Measurements from ENCODE around the gene GDF7.

The GDF7 gene

DNA sequence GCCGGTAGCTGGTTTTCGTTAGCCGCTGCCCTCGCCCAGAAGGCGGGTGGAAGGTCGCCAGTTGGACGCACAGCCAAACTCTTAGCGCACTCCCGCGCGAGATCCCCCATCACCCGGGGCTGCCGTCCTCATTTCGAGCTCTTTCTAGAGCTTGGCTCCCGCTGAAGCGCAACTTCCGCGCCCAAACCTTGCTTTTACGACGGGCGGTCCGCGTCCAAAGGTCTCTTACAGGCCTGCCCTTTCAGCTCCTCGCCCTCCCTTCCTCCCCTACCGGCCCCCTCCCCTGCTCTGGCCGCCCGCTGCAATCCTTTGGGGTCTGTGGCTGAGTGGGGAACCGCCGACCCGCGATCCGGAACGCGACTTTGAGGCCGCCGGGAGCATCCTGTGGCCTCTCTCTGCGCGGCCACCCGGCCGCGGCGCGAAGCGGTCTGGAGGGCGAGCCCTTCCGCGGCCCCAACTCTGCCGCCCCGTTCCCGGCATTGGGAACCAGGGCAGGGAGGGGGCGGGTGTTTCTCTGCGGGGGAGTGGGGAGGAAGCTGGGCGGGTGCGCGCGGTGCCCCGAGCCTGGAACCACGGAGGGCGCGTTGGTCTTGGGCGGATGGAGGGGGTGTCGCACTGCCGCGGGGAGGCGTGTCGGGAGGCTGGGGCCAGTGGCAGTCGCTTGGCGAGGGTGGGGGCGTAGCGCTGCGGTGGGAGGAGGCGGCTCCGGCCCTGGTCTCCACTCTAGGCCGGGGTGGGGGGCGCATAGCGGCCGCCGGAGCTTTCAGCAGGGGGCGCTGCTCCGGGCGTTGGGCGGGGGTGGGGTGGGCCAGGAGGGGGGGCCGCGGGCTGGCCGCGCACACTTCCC is at the start of gene GDF7:
Gene GDF7 (plus strand): TSS at position 841 of the 847 bp plus-strand sequence. CDS start 96 bp downstream, outside the sequence.
- peak within 1 kb of the TSS; percentile 45 for H3K4me3 ChIP-seq (ENCODE audit: low read depth, low read length)

DNA sequence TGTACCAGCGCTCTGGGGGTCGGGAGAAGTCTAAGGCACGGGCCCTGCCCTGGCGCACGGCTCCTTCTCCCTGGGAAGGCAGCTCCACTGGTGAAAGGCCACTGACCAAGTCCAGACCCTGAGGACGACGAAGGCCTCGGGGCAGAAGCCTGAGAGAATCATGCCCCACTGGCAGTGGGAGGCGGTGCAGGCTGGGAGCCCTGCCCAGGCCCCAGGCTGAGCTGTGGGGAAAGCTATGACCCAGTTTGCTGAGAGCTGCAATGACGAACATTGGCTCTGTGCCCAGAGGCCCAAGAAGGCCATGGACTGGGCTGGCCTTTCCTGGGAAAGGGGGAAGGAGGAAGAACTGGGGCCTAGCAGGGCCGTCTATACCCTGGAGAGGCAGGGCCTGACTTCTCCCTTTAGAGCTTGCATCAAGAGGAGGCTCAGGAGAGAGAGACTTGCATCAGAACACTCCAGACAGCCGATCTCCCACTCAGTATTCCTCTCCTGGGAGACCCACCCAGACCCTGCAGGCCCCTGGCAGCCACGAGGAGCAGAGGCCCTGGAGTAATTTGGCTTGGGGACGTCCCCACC is 49.0 kb upstream of the GDF7 start:
- no peak overlapping the region for H3K4me3 ChIP-seq (ENCODE audit: low read depth, low read length)

DNA sequence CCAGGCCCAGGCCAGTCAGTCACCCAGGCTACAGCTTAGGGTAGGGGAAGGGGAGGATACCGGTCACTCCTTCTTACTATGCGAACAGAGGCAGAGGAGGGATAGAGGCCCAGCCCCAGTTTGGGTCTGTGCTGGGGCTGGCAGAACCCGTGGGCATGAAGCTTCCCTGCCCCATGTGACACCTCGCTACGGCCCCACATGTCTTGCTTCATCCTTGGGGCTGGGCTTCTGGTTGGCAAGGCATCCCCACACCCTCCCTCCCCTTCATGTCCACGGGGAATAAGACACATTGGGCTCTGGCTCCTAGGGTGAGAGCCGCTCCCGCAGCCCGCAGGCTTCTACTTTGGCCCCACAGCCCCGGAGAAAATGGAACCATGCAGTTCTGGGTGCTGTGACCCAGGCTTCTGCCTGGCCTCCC is 48.5 kb upstream of the GDF7 start:
- no peak overlapping the region for H3K4me3 ChIP-seq (ENCODE audit: low read depth, low read length)

DNA sequence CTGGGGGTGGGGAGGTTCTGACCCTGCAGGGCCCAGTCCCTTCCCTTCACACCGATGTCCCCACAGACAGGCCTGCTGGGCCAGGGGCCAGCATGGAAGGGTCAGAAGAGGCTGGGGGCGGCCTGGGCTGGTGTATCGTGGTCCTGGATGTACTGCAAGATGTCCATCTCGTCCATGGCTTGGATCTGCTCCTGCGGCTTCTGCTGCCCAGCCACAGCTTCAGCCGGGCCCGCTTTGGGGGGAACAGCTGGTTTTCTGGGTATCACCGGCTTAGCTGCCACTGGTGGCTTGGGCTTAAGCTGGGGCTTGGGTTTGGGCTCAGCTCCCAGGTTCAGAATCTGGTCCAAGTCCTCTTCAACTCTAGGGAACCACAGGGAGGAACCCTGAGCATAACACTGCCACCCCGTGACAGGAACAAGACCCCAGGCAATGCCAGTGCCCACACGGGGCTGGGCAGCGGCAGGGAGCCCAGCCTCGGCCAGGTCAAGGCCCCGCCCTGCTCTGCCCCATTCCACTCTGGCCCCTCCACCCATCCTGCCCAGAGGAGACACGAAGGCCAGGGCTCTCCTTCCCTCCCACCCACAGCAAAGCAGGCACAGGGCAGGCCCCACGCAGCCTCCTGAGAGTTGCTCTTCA is 47.9 kb upstream of the GDF7 start:
- H3K4me3 ChIP-seq (ENCODE audit: low read depth, low read length): no peak overlapping the region

DNA sequence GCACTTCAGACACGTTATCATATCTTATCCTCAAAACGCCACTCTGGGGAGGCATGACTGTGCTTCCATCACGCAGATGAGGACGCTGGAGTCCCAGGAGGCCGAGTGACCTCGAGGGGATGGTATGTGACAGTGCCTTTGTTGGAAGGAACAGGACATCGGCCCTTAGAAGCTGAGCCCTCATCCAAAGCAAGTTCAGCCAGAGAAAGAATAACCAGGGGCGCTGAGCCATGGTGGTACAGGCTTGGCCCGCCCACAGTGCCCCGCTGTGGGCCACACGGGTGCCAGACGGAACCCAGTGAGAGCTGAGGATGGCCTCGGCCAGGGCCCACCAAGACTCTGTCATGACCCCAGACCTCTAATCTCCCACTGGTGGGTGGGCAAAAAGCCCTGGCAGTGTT is 47.3 kb upstream of the GDF7 start:
- H3K4me3 ChIP-seq (ENCODE audit: low read depth, low read length): no peak overlapping the region

DNA sequence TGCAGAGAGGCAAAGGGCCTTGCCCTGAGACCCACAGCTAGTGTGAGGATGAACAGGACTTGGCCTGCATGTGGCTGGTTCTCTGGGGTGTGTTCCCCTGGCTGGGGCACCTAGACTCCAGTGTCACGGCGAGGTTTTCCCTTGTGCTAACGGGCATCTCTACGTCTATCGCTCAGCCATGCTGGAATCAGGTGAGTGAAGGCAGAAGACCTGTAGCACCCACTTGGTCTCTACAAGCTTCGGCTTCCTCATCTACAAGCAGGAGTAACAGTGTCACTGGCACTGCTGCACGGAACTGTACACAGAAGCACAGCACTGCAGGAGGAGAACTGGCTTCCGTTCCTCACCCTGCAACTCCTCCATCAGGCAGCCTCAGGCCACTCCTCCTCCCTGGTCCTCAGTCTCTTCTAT is 46.7 kb upstream of the GDF7 start:
- H3K4me3 ChIP-seq (ENCODE audit: low read depth, low read length): no peak overlapping the region

DNA sequence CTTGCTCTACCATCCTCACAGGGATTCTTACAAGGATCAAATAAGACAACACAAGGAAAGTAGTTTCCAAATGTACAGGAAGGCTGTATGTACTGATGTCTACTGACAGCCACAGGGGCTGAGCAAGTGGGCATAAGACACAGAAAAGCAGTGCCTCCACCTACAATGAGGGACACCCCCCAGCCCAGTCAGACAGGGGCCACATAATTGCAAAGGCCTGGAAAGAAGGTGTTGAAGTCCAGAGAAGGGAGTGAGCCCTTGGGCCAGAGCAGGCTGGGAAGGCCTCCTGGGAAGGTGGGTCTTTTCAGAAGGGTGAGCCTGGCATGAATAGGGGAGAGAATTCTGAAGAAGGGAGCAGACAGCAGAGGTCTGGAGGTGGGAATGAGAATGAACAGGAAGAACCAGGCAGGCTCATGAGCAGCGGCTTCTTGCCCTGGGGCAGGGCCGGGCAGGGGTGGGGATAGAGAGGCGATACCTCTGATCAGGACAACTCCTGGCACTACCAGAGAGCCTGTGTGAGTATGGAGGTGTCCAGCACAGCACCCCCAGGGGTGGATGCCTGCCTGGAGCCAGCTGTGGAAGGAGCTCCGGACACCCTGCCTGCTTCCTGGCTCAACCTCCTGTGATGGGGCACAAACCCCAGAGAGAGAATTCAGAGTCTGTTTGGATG is 46.1 kb upstream of the GDF7 start:
- H3K4me3 ChIP-seq (ENCODE audit: low read depth, low read length): no peak overlapping the region

DNA sequence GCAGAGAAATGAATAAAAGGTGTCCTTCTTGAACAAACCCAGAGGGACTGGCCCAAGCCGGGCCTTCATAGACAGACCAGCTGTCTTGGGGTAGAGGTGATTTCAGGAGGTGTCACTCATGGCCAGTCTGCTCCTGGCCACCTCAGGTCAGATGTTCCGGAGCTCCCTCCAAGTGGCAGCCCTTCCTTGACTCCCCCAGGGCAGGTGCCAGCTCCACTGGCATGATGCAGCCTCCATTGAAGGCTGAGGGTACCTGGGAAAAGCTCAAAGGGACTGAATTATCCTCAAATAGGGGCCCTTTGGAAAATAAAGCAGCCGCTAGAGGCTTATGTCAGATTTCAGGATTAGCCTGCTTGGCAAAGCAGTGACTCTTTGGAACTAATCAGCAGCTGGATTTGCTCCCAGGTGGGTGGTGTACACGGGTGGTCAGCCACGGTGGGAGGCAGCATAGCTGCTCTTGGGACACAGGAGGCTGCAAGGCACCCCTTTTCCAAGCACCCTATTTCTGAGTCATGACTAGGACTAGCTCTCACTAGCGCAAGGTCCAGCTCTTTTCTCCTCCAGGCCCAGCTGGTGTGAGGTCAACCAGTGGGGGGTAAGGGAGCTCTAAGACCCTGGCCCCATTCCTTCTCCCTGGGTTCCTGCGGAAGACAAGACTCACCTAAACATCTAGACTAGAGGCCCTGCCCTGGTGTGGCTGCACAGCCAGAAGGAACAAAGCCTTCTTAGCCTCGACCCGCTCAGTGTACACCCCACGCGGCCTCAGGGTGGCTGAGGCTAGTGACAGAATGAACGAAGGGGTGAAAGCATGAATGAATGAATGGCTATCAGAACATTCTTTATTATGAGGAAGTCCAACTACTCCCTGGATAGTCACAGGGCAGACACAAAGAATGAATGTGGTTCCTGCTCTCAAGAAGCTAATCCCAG is 45.3 kb upstream of the GDF7 start:
- no peak overlapping the region for H3K4me3 ChIP-seq (ENCODE audit: low read depth, low read length)

DNA sequence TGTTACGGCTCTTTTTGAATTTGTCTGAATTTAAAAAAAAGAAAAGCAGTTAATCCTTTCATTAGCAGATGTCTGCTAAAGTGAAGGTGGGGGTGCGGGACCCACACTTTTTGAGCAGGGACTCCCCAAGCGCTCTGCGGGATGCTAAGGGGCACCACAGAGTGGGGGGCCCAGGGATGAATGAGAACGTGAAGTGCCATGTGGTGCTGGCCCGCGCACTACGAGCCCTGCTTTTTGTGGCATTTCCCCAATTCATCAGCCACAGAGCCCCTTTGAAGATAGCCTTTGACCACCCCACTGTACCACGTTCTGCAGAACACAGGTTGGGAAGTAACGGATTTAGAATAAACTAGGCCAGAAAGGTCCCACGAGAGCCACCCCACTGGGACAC is 44.7 kb upstream of the GDF7 start:
- H3K4me3 ChIP-seq (ENCODE audit: low read depth, low read length): no peak overlapping the region

DNA sequence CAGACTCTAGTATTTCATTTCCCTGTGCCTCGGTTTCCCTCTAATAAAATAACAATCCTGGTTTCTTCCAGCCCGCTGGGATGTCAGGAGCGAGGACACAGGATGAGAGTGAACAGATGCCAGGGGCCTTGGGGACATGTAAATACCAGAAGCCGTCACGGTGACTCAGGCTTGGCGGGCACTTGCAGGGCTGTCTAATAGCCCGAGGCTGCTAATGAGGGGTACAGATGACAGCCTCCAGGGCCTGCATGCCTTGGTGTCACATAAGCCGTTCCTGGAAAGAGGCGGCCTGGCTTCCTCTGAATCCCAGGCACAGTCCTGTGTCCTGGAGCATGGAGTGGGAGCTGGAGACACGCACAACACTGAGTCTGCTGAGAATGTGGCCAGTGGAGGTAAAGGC is 44.2 kb upstream of the GDF7 start:
- no peak overlapping the region for H3K4me3 ChIP-seq (ENCODE audit: low read depth, low read length)

DNA sequence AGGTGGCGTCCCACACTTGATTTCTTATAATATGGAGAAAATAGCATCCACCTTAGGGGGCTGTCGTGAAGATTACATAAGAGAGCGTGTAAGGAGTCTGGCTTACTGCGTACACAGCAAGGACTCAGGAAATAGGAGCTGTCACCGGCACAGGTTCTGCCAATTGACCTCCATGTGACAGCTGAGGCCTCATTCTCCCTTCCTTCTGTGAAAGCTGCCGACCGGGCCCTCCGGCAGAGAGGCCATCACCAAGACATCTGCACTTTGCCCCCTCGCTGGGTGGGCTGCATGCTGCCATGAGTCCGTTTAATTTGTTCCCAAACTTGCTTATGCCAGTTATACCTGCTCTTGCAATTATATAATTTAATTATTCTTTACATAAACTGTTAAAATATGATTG is 43.7 kb upstream of the GDF7 start:
- H3K4me3 ChIP-seq (ENCODE audit: low read depth, low read length): no peak overlapping the region

DNA sequence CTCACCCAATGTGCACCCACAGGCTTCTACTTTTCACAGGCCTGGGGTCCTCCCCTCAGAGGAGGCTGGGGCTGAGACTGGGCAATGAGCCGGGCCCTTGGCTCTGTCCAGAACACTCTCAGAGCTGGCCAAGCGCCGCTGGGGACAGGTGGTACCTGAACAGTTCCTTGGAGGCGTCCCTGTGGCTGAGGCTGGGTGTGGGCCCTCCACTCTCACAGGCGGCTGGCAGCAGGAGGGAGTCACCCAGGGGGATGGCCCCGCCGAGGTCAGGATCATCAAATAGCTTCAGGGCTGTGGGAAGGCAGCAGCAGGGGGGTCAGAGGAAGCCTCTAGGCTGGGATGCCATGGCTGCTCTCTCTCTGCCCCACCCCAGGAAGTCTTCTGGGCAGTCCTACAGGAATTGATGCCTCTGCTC is 43.2 kb upstream of the GDF7 start:
- H3K4me3 ChIP-seq (ENCODE audit: low read depth, low read length): no peak overlapping the region

DNA sequence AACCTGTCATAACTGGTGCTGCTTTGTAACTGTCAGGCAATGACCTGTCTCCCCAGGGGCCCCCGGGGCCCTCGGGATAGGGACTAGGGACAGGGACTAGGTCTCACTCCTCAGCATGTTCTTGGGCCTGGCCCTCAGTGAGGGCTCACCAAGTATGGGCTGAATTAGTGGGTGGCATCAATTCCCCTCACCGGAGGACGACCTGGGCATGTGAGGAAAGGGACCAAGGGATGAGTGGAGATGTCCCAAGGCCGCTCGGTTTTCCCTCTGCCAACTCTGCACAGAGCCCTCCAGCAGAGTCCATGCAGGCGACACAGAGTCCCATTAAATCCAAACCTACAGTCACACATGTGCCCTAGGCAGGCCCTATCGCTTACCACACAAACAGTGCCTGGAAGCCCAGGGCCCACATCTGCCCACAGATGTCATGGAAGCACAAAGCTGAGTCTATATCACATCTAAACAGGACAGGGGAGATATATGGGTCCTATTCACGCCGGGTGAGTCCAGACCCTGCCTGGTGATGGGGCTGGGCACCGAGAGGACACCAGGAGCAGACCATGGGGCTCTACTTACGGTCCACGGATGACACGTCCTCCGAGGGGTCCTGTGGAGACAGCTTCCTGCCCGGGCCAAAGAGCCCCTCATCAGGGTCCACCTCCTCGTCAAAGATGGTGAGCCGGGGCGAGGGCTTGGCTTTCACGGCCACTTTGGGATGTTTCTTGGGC is 42.6 kb upstream of the GDF7 start:
- H3K4me3 ChIP-seq (ENCODE audit: low read depth, low read length): no peak overlapping the region

DNA sequence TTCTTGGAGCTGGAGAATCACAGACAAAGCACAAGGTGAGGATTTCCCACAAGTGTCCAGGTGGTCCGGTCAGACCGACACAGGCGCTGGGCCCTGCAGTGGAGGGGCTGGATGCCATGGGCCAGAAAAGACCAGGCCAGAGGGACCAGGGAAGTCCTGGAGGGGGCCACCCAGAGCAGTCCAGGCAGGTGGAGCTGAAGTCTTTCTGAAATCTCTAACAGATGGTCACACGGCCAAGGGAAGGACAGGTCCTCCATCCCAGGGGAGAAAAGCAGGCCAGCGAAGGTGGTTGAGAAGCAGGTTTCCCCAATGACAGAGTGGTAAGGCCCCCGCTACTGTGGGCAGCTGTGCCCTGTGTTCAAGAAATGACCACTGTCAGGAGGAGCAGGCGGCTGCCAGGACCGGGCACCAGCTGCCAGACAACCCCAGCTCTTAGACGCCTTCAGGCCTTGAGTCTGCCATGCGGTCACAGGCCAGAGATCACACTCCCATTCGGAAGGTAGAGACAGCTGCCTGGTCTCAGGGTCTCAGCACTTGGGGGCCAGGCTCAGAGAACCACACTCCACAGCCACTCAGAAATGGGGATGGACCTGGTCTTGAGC is 42.0 kb upstream of the GDF7 start:
- no peak overlapping the region for H3K4me3 ChIP-seq (ENCODE audit: low read depth, low read length)

DNA sequence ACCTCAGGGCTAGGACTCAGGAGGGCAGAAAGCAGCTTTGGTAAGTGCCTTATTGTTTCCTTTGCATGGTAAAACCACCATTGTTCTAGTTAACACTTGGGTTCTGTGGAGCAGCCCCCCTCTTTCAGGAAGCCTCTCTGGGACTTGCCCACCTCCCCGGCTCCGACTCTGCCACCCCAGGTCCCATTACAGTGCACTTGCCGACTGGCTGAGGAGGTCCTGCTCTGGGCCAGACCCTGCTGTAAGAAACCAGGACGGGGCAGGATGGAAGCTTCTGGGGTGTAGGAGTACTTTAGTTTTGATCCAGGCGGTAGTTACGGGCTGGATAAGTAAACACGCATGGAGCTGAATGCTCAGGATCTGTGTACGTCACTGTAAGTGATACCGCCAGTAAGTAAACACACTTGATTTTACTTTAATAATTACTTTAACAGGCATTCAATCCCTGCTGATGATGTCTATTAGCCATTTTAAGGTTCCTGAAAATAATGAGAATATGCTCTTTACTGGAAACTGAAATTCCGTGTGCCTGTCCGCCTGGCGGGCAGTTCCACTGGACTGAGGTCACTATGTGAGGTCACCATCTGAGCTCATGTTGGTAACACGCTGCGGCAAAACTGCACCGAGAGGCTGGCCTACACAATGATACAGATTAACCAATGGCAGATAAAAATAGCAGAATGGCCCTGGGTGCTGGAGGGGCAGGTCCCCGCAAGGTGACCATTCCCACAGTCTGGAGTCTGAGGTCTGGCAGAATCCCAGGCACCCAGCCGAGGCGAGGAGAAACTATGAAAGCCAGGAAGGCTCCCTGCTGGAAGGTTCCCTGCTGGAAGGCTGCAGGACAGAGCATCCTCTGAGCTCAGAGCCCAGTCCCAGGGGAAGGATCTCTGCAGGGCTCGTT is 41.2 kb upstream of the GDF7 start:
- no peak overlapping the region for H3K4me3 ChIP-seq (ENCODE audit: low read depth, low read length)

DNA sequence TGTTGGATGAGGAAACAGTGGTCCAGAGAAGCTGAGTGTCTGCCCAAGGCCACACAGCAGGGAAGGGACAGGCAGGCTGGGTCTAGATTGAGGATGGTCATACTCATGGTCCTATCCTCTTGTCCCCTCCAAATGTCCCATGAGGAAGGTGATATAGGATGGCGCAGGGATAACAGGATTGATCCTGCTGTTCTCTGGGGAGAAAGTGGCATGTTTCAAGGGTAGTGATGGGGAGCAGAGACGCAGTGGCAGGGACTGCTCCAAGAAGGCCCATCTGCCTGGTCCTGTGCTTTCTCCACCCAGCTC is 40.6 kb upstream of the GDF7 start:
- no peak overlapping the region for H3K4me3 ChIP-seq (ENCODE audit: low read depth, low read length)

DNA sequence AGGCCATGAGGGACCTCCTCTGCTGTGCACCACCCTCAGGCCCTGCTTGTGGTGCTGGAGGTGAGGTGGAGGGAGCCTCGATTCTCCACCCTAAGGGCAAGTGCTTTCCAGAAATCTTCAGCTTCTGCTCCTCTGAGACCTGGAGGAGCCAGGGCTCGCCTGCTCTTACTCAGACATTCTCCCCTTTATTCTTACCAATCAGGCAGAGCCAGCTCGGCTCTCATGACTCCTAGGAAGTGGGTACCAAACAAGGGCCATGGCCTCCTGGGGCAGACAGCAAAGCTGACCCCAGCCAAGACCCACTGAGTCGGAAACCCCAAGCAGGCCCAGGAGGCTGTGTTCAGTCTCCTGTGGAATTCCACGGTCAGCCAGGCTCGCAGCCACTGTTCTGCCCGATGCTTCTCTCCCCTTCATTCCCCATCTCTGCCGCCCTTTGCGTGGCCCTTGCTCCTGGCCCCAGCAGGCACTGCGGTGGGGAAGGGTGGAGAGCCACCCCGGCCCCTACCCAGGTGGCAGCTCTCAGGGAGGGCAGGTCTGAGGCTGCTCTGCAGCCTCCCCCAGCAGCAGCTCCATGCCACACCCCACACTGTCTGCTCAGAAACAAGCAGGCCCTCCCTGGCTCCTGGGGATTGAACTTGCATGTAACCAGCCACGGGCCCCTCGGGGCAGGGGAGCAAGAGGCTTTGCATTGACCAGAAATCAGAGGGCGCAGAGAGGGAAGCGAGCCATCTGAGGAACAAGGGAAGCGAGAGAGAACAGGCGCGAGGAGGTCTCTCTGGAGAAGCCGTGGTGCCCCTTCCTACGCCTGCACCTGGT is 40.0 kb upstream of the GDF7 start:
- no peak overlapping the region for H3K4me3 ChIP-seq (ENCODE audit: low read depth, low read length)

Data from iPS-11a (cell line).